ENCODE results near the gene SLC9A8. TPM values are rescaled to one million over a fixed set of nuclear protein-coding genes. Genes with fewer than 3 reads are reported as not detected.

Gene SLC9A8
- total and polyA plus RNA-seq, 7 donors: 6.1 to 19.4 (median 10.6) TPM

- ATAC-seq (no peak), DNase-seq (no peak)
- Histone ChIP-seq H3K36me3 (ENCODE audit: insufficient read depth in 1 of 2, low read depth in 1 of 2) (peaks cover 0 to 91% of the 10 kb centered on the region in 2 donors), H3K4me3 (no peak overlapping the region), H3K9me3 (no peaks in the 10 kb centered on the region), H3K27ac (no peak overlapping the region), H3K4me1 (peaks cover 5% of the 10 kb centered on the region), H3K27me3 (ENCODE audit: insufficient read depth in 3 of 3, low read length in 2 of 3) (no peaks in the 10 kb centered on the region)
- intact Hi-C loops (cut with DNase I): no loop called here
- WGBS, 3 donors: 93 to 97% (median 94%) methylated on average over 6 of the region's 6 CpGs
- TF ChIP-seq CTCF (IDR thresholded peaks at IDR 0.05): no peak
These were observed 51.0 kb downstream of the SLC9A8 start for GRCh38 chr20:49863666-49864065.

- ATAC-seq (peak; percentile 74 to 85 (median 81)), DNase-seq (no peak)
- 74 to 90% (median 80%) methylated on average over 7 of the region's 7 CpGs for WGBS, 3 donors
- TF ChIP-seq CTCF (IDR thresholded peaks at IDR 0.05): no peak
- H3K36me3 ChIP-seq (ENCODE audit: insufficient read depth in 1 of 2, low read depth in 1 of 2): peaks cover 0 to 91% of the 10 kb centered on the region in 2 donors
- peaks cover 5% of the 10 kb centered on the region for H3K4me1 ChIP-seq
- no peaks in the 10 kb centered on the region for H3K9me3 ChIP-seq
- H3K27ac ChIP-seq: peak overlapping the region; percentile 32
- intact Hi-C loops (cut with DNase I): no loop called here
- no peaks in the 10 kb centered on the region for H3K27me3 ChIP-seq (ENCODE audit: insufficient read depth in 3 of 3, low read length in 2 of 3)
- H3K4me3 ChIP-seq: no peak overlapping the region
These were observed 52.9 kb downstream of the SLC9A8 start for GRCh38 chr20:49865559-49865958.

GRCh38 chr20:49866051-49866450 lies 53.4 kb downstream of the SLC9A8 start:
- Histone ChIP-seq H3K27ac (peak overlapping the region; percentile 32), H3K27me3 (ENCODE audit: insufficient read depth in 3 of 3, low read length in 2 of 3) (no peaks in the 10 kb centered on the region), H3K9me3 (no peaks in the 10 kb centered on the region), H3K4me3 (no peak overlapping the region), H3K4me1 (peaks cover 5% of the 10 kb centered on the region), H3K36me3 (ENCODE audit: insufficient read depth in 1 of 2, low read depth in 1 of 2) (peaks cover 0 to 89% of the 10 kb centered on the region in 2 donors)
- DNase-seq (no peak), ATAC-seq (peak; percentile 23 to 48 (median 38))
- intact Hi-C loops (cut with DNase I): no loop called here
- 80 to 86% (median 82%) methylated on average over 8 of the region's 8 CpGs for WGBS, 3 donors
- no peak for TF ChIP-seq CTCF (IDR thresholded peaks at IDR 0.05)

- no peak overlapping the region for H3K27ac ChIP-seq
- TF ChIP-seq CTCF (IDR thresholded peaks at IDR 0.05): no peak
- DNase-seq (no peak), ATAC-seq (no peak)
- H3K4me3 ChIP-seq: no peak overlapping the region
- WGBS, 3 donors: 83 to 89% (median 86%) methylated on average over 9 of the region's 9 CpGs
- no peaks in the 10 kb centered on the region for H3K9me3 ChIP-seq
- H3K36me3 ChIP-seq (ENCODE audit: insufficient read depth in 1 of 2, low read depth in 1 of 2): peaks cover 0 to 80% of the 10 kb centered on the region in 2 donors
- no peaks in the 10 kb centered on the region for H3K27me3 ChIP-seq (ENCODE audit: insufficient read depth in 3 of 3, low read length in 2 of 3)
- intact Hi-C loops (cut with DNase I): no loop called here
- H3K4me1 ChIP-seq: peaks cover 16% of the 10 kb centered on the region
These were observed 55.0 kb downstream of the SLC9A8 start for GRCh38 chr20:49867453-49868215.
